H54 (cell line): Measurements from ENCODE around the gene NOTCH4.

Experiments used
- DNase-seq: peaks from one replicate; pipeline ENCODE4 v3.0.0; 2011; ENCODE audit warnings: low spot score, mixed read lengths; ENCODE audit not compliant: insufficient read length
- FAIRE-seq: peaks from 3 replicates; lab custom pipeline; 2011; peaks lifted over from hg19 to GRCh38; lab: Jason Lieb, UNC
- POLR2A ChIP-seq: IDR thresholded peaks from 2 replicates; pipeline ENCODE4 v1.6.1; 2011; ENCODE audit warnings: low read depth, mild to moderate bottlenecking, low read length

The NOTCH4 gene

GRCh38 chr6:32210191-32210601 lies 13.7 kb downstream of the NOTCH4 start:
- no peak for TF ChIP-seq POLR2A
- FAIRE-seq = no peak
- no peak for DNase-seq

GRCh38 chr6:32208996-32209395 lies 14.9 kb downstream of the NOTCH4 start:
- TF ChIP-seq POLR2A = no peak
- no peak for FAIRE-seq
- DNase-seq = no peak

- FAIRE-seq = no peak
- TF ChIP-seq POLR2A = no peak
- DNase-seq = no peak
Observed at GRCh38 chr6:32204268-32204715, 19.6 kb downstream of the NOTCH4 start.

GRCh38 chr6:32203426-32204267 lies 20.2 kb downstream of the NOTCH4 start:
- FAIRE-seq (no peak), DNase-seq (no peak)
- no peak for TF ChIP-seq POLR2A

- TF ChIP-seq POLR2A = no peak
- FAIRE-seq = no peak
- DNase-seq = no peak
Observed at GRCh38 chr6:32202186-32202585, 21.7 kb downstream of the NOTCH4 start.

GRCh38 chr6:32200711-32201475 lies 23.0 kb downstream of the NOTCH4 start:
- FAIRE-seq = no peak
- TF ChIP-seq POLR2A = no peak
- DNase-seq = no peak

GRCh38 chr6:32198866-32199265 lies 25.0 kb downstream of the NOTCH4 start:
- TF ChIP-seq POLR2A = no peak
- FAIRE-seq (no peak), DNase-seq (no peak)

- TF ChIP-seq POLR2A = no peak
- FAIRE-seq = no peak
- no peak for DNase-seq
Observed at GRCh38 chr6:32198345-32198696, 25.5 kb downstream of the NOTCH4 start.

GRCh38 chr6:32196682-32197616 lies 26.9 kb downstream of the NOTCH4 start:
- DNase-seq (no peak), FAIRE-seq (no peak)
- no peak for TF ChIP-seq POLR2A

- DNase-seq (peak; percentile 77), FAIRE-seq (no peak)
- TF ChIP-seq POLR2A = peak; percentile 80
Observed at GRCh38 chr6:32195902-32196681, 27.8 kb downstream of the NOTCH4 start.

- TF ChIP-seq POLR2A = no peak
- DNase-seq (peak; percentile 96), FAIRE-seq (peak; percentile 70)
Observed at GRCh38 chr6:32195652-32195901, 28.3 kb downstream of the NOTCH4 start.

- DNase-seq (no peak), FAIRE-seq (no peak)
- peak; percentile 47 for TF ChIP-seq POLR2A
Observed at GRCh38 chr6:32194825-32195651, 28.8 kb downstream of the NOTCH4 start.
